ENCODE data around the gene HRNR.

The HRNR gene

GRCh38 chr1:152165286-152166077, 58.5 kb downstream of the HRNR start:
- DNase-seq (ENCODE audit: low spot score), result no peak
- in situ Hi-C loops (cut with MboI; ENCODE audit: low pct_unique_long_range_greater_than_20kb, low sequenced_read_pairs, unreplicated experiment), result no loop called here

GRCh38 chr1:152164517-152165136, 59.4 kb downstream of the HRNR start:
- TF ChIP-seq, protein P1, sequence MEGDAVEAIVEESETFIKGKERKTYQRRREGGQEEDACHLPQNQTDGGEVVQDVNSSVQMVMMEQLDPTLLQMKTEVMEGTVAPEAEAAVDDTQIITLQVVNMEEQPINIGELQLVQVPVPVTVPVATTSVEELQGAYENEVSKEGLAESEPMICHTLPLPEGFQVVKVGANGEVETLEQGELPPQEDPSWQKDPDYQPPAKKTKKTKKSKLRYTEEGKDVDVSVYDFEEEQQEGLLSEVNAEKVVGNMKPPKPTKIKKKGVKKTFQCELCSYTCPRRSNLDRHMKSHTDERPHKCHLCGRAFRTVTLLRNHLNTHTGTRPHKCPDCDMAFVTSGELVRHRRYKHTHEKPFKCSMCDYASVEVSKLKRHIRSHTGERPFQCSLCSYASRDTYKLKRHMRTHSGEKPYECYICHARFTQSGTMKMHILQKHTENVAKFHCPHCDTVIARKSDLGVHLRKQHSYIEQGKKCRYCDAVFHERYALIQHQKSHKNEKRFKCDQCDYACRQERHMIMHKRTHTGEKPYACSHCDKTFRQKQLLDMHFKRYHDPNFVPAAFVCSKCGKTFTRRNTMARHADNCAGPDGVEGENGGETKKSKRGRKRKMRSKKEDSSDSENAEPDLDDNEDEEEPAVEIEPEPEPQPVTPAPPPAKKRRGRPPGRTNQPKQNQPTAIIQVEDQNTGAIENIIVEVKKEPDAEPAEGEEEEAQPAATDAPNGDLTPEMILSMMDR (IDR thresholded peaks at IDR 0.05; ENCODE audit: extremely low read depth, insufficient read depth, missing control alignments), result no peak
- DNase-seq (ENCODE audit: low spot score), result no peak
- in situ Hi-C loops (cut with MboI; ENCODE audit: low pct_unique_long_range_greater_than_20kb, low sequenced_read_pairs, unreplicated experiment), result no loop called here

More at GRCh38 chr1:152165286-152166077, 58.5 kb downstream of the HRNR start:
- TF ChIP-seq, protein P1 (IDR thresholded peaks at IDR 0.05; ENCODE audit: extremely low read depth, insufficient read depth, missing control alignments), result no peak

- TF ChIP-seq, protein P1 (IDR thresholded peaks at IDR 0.05; ENCODE audit: extremely low read depth, insufficient read depth, missing control alignments), result no peak
- DNase-seq (ENCODE audit: low spot score), result no peak
- in situ Hi-C loops (cut with MboI; ENCODE audit: low pct_unique_long_range_greater_than_20kb, low sequenced_read_pairs, unreplicated experiment), result no loop called here
These were observed 61.1 kb downstream of the HRNR start for GRCh38 chr1:152162792-152163463.

All from GM13977 (cell line).